Skeletal muscle tissue (tissue), 4 donors: ENCODE results near the gene SLITRK3. TPM values are rescaled to one million over a fixed set of nuclear protein-coding genes. Genes with fewer than 3 reads are reported as not detected.

Source experiments
- H3K27ac ChIP-seq: one replicate; pipeline ENCODE4 v1.7.0; 2013; ENCODE audit warnings: mild to moderate bottlenecking, low read depth, low read length, inconsistent platforms
- H3K27me3 ChIP-seq, 3 donors: one replicate each; pipeline ENCODE4 v1.7.0; 2013; ENCODE audit warnings: low read length in 3 of 3; ENCODE audit not compliant: control insufficient read depth in 3 of 3, insufficient read depth in 3 of 3
- H3K36me3 ChIP-seq, 3 donors: one replicate each; pipeline ENCODE4 v1.7.0; 2013; ENCODE audit warnings: low read length in 3 of 3; ENCODE audit not compliant: control insufficient read depth in 3 of 3, insufficient read depth in 3 of 3
- H3K4me1 ChIP-seq, 3 donors: one replicate each; pipeline ENCODE4 v1.7.0; 2013; ENCODE audit warnings: low read length in 3 of 3, mild to moderate bottlenecking in 3 of 3; ENCODE audit not compliant: control insufficient read depth in 3 of 3, insufficient read depth in 3 of 3
- H3K4me3 ChIP-seq, 3 donors: one replicate each; pipeline ENCODE4 v1.7.0; 2013; ENCODE audit warnings: low read length in 3 of 3
- H3K9ac ChIP-seq, 3 donors: one replicate each; pipeline ENCODE4 v1.7.0; 2013; ENCODE audit warnings: low read length in 3 of 3, mild to moderate bottlenecking in 3 of 3, moderate library complexity in 2 of 3, low read depth in 1 of 3
- H3K9me3 ChIP-seq, 3 donors: one replicate each; pipeline ENCODE4 v1.7.0; 2013; ENCODE audit warnings: low read length in 3 of 3; ENCODE audit not compliant: control insufficient read depth in 3 of 3
- total RNA-seq: library from RNA; depleted of rRNA; stranded (reverse); fragments of >200 nt; gene quantifications from one replicate; pipeline ENCODE4 v1.2.3, GENCODE V29; 2014
- donor health status: Osteomylitis.

SLITRK3 gene
- total RNA-seq: under 0.01 TPM

GRCh38 chr3:165195640-165196576 is at the start of gene SLITRK3:
Gene SLITRK3, minus strand, starts transcription at chr3:165196384. Its CDS starts 5,554 bp downstream, at chr3:165190830.
- peak within 1 kb of the TSS; percentile 58 to 68 (median 62) for H3K4me3 ChIP-seq
- no peaks in the 10 kb centered on the region for H3K9me3 ChIP-seq
- H3K36me3 ChIP-seq: no peaks in the 10 kb centered on the region
- H3K4me1 ChIP-seq: peaks cover 16 to 20% (median 19%) of the 10 kb centered on the region in 3 donors
- no peak within 1 kb of the TSS for H3K27ac ChIP-seq
- H3K9ac ChIP-seq: no peak within 1 kb of the TSS
- peaks cover 53 to 55% (median 53%) of the 10 kb centered on the region in 3 donors for H3K27me3 ChIP-seq

- Histone ChIP-seq H3K9me3 (no peaks in the 10 kb centered on the region), H3K4me1 (no peaks in the 10 kb centered on the region), H3K27ac (no peak overlapping the region), H3K27me3 (no peaks in the 10 kb centered on the region), H3K9ac (no peak overlapping the region), H3K4me3 (no peak overlapping the region), H3K36me3 (no peaks in the 10 kb centered on the region)
Measured at GRCh38 chr3:165243597-165243996, 47.4 kb upstream of the SLITRK3 start.

- H3K27ac ChIP-seq: no peak overlapping the region
- H3K36me3 ChIP-seq: no peaks in the 10 kb centered on the region
- no peak overlapping the region for H3K4me3 ChIP-seq
- H3K9ac ChIP-seq: no peak overlapping the region
- H3K9me3 ChIP-seq: no peaks in the 10 kb centered on the region
- H3K27me3 ChIP-seq: no peaks in the 10 kb centered on the region
- no peaks in the 10 kb centered on the region for H3K4me1 ChIP-seq
Measured at GRCh38 chr3:165233501-165234195, 37.5 kb upstream of the SLITRK3 start.

- no peak overlapping the region for H3K4me3 ChIP-seq
- no peaks in the 10 kb centered on the region for H3K27me3 ChIP-seq
- no peaks in the 10 kb centered on the region for H3K36me3 ChIP-seq
- no peak overlapping the region for H3K27ac ChIP-seq
- H3K9ac ChIP-seq: no peak overlapping the region
- H3K4me1 ChIP-seq: no peaks in the 10 kb centered on the region
- no peaks in the 10 kb centered on the region for H3K9me3 ChIP-seq
Measured at GRCh38 chr3:165225604-165226003, 29.4 kb upstream of the SLITRK3 start.

GRCh38 chr3:165217739-165218138 is 21.6 kb upstream of the SLITRK3 start:
- H3K9me3 ChIP-seq: no peaks in the 10 kb centered on the region
- H3K27ac ChIP-seq: no peak overlapping the region
- H3K36me3 ChIP-seq: no peaks in the 10 kb centered on the region
- no peak overlapping the region for H3K4me3 ChIP-seq
- H3K27me3 ChIP-seq: no peaks in the 10 kb centered on the region
- no peak overlapping the region for H3K9ac ChIP-seq
- no peaks in the 10 kb centered on the region for H3K4me1 ChIP-seq

GRCh38 chr3:165212580-165212979 is 16.4 kb upstream of the SLITRK3 start:
- H3K36me3 ChIP-seq: no peaks in the 10 kb centered on the region
- no peak overlapping the region for H3K9ac ChIP-seq
- H3K9me3 ChIP-seq: no peaks in the 10 kb centered on the region
- no peaks in the 10 kb centered on the region for H3K27me3 ChIP-seq
- no peak overlapping the region for H3K4me3 ChIP-seq
- H3K27ac ChIP-seq: no peak overlapping the region
- H3K4me1 ChIP-seq: peaks cover 0 to 5% (median 2%) of the 10 kb centered on the region in 3 donors

GRCh38 chr3:165211721-165212120 is 15.5 kb upstream of the SLITRK3 start:
- no peaks in the 10 kb centered on the region for H3K27me3 ChIP-seq
- H3K9me3 ChIP-seq: no peaks in the 10 kb centered on the region
- H3K4me1 ChIP-seq: peaks cover 2 to 9% (median 4%) of the 10 kb centered on the region in 3 donors
- H3K4me3 ChIP-seq: no peak overlapping the region
- no peaks in the 10 kb centered on the region for H3K36me3 ChIP-seq
- no peak overlapping the region for H3K9ac ChIP-seq
- no peak overlapping the region for H3K27ac ChIP-seq

- H3K27ac ChIP-seq: no peak overlapping the region
- H3K4me1 ChIP-seq: peaks cover 2 to 9% (median 4%) of the 10 kb centered on the region in 3 donors
- no peak overlapping the region for H3K4me3 ChIP-seq
- H3K36me3 ChIP-seq: no peaks in the 10 kb centered on the region
- no peaks in the 10 kb centered on the region for H3K9me3 ChIP-seq
- H3K27me3 ChIP-seq: no peaks in the 10 kb centered on the region
- H3K9ac ChIP-seq: no peak overlapping the region
Measured at GRCh38 chr3:165210727-165211126, 14.5 kb upstream of the SLITRK3 start.

- H3K4me3 ChIP-seq: no peak overlapping the region
- H3K9ac ChIP-seq: no peak overlapping the region
- no peak overlapping the region for H3K27ac ChIP-seq
- no peaks in the 10 kb centered on the region for H3K27me3 ChIP-seq
- peaks cover 2 to 9% (median 4%) of the 10 kb centered on the region in 3 donors for H3K4me1 ChIP-seq
- H3K9me3 ChIP-seq: no peaks in the 10 kb centered on the region
- no peaks in the 10 kb centered on the region for H3K36me3 ChIP-seq
Measured at GRCh38 chr3:165210132-165210531, 13.9 kb upstream of the SLITRK3 start.
